Gastroesophageal sphincter (tissue), 4 donors: ENCODE measurements around the gene PODNL1. TPM values are rescaled to one million over a fixed set of nuclear protein-coding genes. Genes with fewer than 3 reads are reported as not detected.

Source experiments
- ATAC-seq: fragments of 150-250 bp; one replicate; pipeline ENCODE4 v1.9.1; 2016; ENCODE audit warnings: mild to moderate bottlenecking, moderate library complexity
- H3K27ac ChIP-seq, 4 donors: fragments of 200-600 bp; sonication (generic) in 3 of 4; 1 replicate in 3 of 4; 2 replicates in 1 of 4; pipeline ENCODE4 v1.5.1; 2016 to 2019
- H3K27me3 ChIP-seq: fragments of 200-600 bp; sonication (generic); one replicate; pipeline ENCODE4 v1.5.1; 2019
- H3K36me3 ChIP-seq, 2 donors: fragments of 200-600 bp; sonication (generic); one replicate each; pipeline ENCODE4 v1.5.1; 2019; ENCODE audit warnings: control low read depth in 1 of 2
- H3K4me1 ChIP-seq, 3 donors: fragments of 200-600 bp; sonication (generic); 1 replicate in 2 of 3; 2 replicates in 1 of 3; pipeline ENCODE4 v1.5.1; 2016 to 2019; ENCODE audit warnings: control low read depth in 2 of 3
- H3K4me3 ChIP-seq, 2 donors: fragments of 200-600 bp; sonication (generic); one replicate each; pipeline ENCODE4 v1.5.1; 2019; ENCODE audit warnings: mild to moderate bottlenecking in 1 of 2, moderate library complexity in 1 of 2
- H3K9me3 ChIP-seq, 3 donors: fragments of 200-600 bp; sonication (generic); one replicate each; pipeline ENCODE4 v1.5.1; 2017 to 2019; ENCODE audit warnings: control low read depth in 2 of 3
- CTCF ChIP-seq, 4 experiments: fragments of 200-600 bp in 2 of 4; fragments of 450-650 bp in 2 of 4; sonication (generic) in 1 of 4; IDR thresholded peaks; one replicate each; pipeline ENCODE4 v1.5.1; 2017 to 2019; ENCODE audit warnings: antibody characterized with exemption in 4 of 4, mild to moderate bottlenecking in 2 of 4, moderate library complexity in 2 of 4
- EP300 ChIP-seq: sonication (generic); formaldehyde crosslinking; IDR thresholded peaks from one replicate; pipeline ENCODE4 v1.6.1; 2017; ENCODE audit warnings: antibody characterized with exemption, mild to moderate bottlenecking
- POLR2A ChIP-seq, 2 donors: fragments of 450-650 bp; IDR thresholded peaks; one replicate each; pipeline ENCODE4 v1.6.1; 2017; ENCODE audit warnings: antibody characterized with exemption in 2 of 2, mild to moderate bottlenecking in 2 of 2, moderate library complexity in 1 of 2
- POLR2AphosphoS5 ChIP-seq: sonication (generic); formaldehyde crosslinking; IDR thresholded peaks from one replicate; pipeline ENCODE4 v1.6.1; 2017; ENCODE audit warnings: antibody characterized with exemption
- WGBS, 2 donors: methylation state at CpG; one replicate each; pipeline ENCODE4 v1.1.5; 2018; ENCODE audit warnings: low coverage in 1 of 2; 5-methylcytosine and 5-hydroxymethylcytosine counted together
- total RNA-seq, 4 donors: library from RNA; depleted of rRNA; stranded (reverse); fragments of >200 nt; gene quantifications; one replicate each; pipeline ENCODE4 v1.1.0, GENCODE V29; 2016

PODNL1 gene
- total RNA-seq, 4 donors from 2014 or later, result 0.62 to 0.67 TPM; not detected in 2

DNA sequence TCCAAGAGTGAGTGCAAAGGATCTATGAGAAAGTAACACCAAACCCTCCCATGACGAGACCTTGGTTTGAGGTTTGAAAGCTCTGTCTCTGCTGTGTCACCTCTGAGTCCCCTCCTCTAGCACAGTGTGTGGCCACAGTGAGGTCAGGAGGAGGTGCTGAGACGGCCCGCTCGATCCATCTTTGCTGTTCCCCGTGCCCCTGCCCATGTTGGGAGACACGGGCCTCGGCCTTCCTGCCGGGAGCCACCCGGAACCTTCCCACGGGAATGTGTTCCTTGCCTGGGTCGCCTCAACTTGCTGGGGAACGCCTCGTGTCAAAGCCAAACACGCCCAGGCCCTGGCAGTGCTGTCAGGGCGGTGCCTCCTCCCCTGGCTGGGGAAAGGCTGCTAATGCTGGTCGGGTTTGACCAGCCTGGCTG is 51.2 kb downstream of the PODNL1 start:
- Histone ChIP-seq H3K27ac (no peak overlapping the region), H3K36me3 (no peaks in the 10 kb centered on the region), H3K4me3 (no peak overlapping the region), H3K27me3 (no peaks in the 10 kb centered on the region), H3K4me1 (peaks cover 0 to 2% (median 0%) of the 10 kb centered on the region in 3 donors), H3K9me3 (no peaks in the 10 kb centered on the region)
- ATAC-seq, result no peak
- WGBS, 2 donors, result 75 to 96% methylated on average over 2 to 5 of the region's 16 CpGs
- TF ChIP-seq POLR2A (IDR thresholded peaks at IDR 0.05) (no peak), POLR2AphosphoS5 (no peak), CTCF (IDR thresholded peaks at IDR 0.05) (no peak), EP300 (no peak)

DNA sequence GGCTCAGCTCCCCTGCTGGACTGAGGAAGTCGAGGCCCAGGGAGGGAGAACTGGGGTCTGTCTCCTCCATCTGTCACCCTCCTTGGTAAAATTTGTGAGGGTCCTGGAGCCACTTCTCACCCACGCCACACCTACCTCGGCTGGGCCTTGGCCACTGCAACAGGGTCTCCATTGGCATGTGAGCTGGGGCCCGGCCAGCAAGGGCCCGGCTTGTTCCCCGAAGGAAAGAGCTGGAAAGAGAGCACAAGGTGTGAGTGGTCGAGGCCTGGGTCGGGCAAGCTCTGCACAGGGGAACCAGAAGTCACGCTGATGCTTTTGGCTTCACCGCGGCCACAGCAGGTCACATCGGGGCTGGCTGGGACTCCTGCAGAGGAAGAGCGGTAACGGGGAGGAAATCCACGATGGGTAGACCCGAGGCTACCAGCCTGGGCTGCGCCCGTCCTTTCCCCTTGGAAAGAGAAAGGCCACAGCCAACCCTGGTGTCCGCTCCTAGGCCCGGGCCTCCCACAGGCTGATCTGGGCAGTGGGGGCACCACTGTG is 52.3 kb downstream of the PODNL1 start:
- H3K9me3 ChIP-seq, result no peaks in the 10 kb centered on the region
- H3K27ac ChIP-seq, result no peak overlapping the region
- H3K4me1 ChIP-seq, result peaks cover 0 to 13% (median 0%) of the 10 kb centered on the region in 3 donors
- no peaks in the 10 kb centered on the region for H3K27me3 ChIP-seq
- no peaks in the 10 kb centered on the region for H3K36me3 ChIP-seq
- no peak overlapping the region for H3K4me3 ChIP-seq
- ATAC-seq, result no peak
- WGBS, 2 donors, result 97% methylated on average over 6 of the region's 20 CpGs; no CpG with 5 or more reads in 1 of the 2 donors
- TF ChIP-seq POLR2AphosphoS5, result no peak
- no peak for TF ChIP-seq EP300

DNA sequence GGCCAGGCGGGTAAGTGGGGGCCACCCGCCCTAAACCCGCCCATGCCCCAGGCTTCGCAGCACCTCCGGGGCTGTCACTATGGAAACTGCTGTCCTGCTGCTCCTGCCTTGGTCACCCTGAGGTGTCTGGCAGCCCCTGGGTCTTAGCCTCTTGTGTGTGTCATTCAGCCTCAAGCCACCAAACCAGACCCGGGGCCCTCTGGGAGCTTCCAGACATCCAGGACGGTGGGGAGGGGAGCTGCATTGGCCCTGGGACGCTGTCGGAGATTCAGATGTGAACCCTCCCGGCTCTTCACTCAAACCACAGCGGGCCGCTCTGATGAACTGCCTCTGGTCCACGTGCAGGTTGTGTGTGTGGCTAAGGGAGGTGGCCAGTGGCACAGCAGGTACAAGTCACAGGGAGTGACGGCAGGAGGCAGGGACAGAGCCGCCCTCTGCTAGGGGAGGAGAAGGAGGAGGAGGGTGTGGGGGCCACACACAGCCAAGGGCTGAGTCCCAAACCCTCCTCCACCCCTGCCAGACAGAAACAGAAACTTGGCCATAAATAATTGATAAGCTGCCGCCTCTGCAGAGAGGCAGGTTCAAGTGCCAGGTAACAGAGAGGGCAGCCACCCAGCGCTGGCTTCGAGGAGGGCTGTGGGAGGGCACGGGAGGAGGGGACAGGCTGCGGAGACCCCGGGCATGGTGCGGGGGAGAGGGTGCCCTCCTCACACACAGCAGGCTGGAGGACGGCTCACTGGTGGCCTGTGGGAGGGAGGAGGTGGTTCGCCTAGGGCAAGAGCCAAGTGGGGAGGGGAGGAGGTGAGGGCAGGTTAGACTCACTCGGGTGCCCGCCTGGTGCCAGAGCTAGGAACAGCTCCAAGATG is 53.3 kb downstream of the PODNL1 start:
- 62 to 70% methylated on average over 5 to 12 of the region's 26 CpGs for WGBS, 2 donors
- no peaks in the 10 kb centered on the region for H3K27me3 ChIP-seq
- peaks cover 0 to 22% (median 5%) of the 10 kb centered on the region in 3 donors for H3K4me1 ChIP-seq
- H3K9me3 ChIP-seq, result no peaks in the 10 kb centered on the region
- no peak overlapping the region for H3K4me3 ChIP-seq
- TF ChIP-seq POLR2AphosphoS5, result no peak
- TF ChIP-seq CTCF (IDR thresholded peaks at IDR 0.05), result no peak
- TF ChIP-seq POLR2A (IDR thresholded peaks at IDR 0.05), result no peak
- TF ChIP-seq EP300, result no peak
- no peak overlapping the region for H3K27ac ChIP-seq
- no peak for ATAC-seq
- no peaks in the 10 kb centered on the region for H3K36me3 ChIP-seq

DNA sequence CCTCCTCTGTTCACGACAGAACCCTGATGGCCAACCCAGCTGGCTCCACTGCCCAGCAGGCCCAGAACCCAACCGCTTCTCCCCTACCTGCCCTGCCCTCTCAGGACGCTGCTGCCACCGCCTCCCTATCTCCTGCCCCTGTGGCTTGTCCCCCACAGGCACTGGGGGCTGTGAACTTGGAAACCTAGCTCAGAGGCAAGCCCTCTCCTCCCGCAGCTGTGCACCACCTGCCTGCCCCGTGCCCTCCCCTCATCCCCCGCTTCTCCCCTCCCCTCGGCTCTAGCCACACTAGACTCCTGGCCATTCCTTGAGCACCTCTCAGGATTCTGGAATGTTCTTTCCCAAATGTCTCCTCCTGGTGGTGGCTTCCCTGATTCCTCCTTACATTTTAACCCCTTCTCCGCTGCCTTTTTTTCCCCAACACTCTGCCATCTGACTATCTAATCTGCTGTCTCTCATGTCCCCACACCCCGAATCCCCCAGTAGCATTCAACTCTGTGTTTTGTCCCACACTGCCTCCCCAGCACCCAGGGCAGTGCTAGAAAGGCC is 54.6 kb downstream of the PODNL1 start:
- 81% methylated on average over 4 of the region's 10 CpGs; no CpG with 5 or more reads in 1 of the 2 donors for WGBS, 2 donors
- peaks cover 0 to 29% (median 12%) of the 10 kb centered on the region in 3 donors for H3K4me1 ChIP-seq

More for the DNA sequence above, 54.6 kb downstream of the PODNL1 start:
- Histone ChIP-seq H3K36me3 (no peaks in the 10 kb centered on the region), H3K27me3 (no peaks in the 10 kb centered on the region), H3K27ac (no peak overlapping the region), H3K9me3 (no peaks in the 10 kb centered on the region), H3K4me3 (no peak overlapping the region)
- ATAC-seq, result no peak
- TF ChIP-seq CTCF (IDR thresholded peaks at IDR 0.05) (no peak), POLR2AphosphoS5 (no peak), EP300 (no peak), POLR2A (IDR thresholded peaks at IDR 0.05) (no peak)
